Mammary epithelial cell (primary cell): ENCODE data around the gene MYLK.
A peak's percentile ranks its signal among the peaks of the same experiment; 100 is the strongest.

Source experiments
- EZH2 ChIP-seq: IDR thresholded peaks from 2 replicates; pipeline ENCODE4 v1.6.1; 2012; ENCODE audit warnings: low read length, inconsistent platforms, borderline replicate concordance
- TF ChIP-seq, protein P1 (sequence below), 2 donors: IDR thresholded peaks in 1 of 2; conservative IDR thresholded peaks in 1 of 2; 2 replicates each; pipeline ENCODE4 v1.5.1; 2011 to 2012; ENCODE audit warnings: inconsistent platforms in 2 of 2, low read length in 2 of 2, mild to moderate bottlenecking in 2 of 2, control low read depth in 1 of 2, low read depth in 1 of 2; ENCODE audit not compliant: insufficient read depth in 1 of 2; ENCODE audit errors: extremely low read depth in 1 of 2

DNA sequence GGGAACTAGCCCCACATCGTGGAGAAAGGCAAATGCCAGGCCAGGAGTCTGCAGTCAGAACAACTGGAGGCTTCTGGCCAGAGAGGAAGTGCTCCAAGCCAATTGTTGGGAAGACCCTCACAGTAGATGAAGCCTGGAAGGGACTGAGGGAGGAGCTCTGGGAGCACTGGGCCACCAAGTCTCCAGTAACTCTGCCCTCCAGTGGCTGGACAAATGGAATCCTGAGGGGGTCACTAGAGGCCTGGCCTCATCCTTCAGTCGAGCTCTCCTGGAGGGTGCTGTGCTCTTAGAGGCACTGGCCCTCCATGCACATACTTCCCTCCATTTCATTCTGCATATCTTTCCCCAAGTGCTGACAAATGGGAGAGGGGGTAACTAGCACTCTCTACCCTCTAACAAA, 103.0 kb downstream of the MYLK start:
- TF ChIP-seq, protein P1, sequence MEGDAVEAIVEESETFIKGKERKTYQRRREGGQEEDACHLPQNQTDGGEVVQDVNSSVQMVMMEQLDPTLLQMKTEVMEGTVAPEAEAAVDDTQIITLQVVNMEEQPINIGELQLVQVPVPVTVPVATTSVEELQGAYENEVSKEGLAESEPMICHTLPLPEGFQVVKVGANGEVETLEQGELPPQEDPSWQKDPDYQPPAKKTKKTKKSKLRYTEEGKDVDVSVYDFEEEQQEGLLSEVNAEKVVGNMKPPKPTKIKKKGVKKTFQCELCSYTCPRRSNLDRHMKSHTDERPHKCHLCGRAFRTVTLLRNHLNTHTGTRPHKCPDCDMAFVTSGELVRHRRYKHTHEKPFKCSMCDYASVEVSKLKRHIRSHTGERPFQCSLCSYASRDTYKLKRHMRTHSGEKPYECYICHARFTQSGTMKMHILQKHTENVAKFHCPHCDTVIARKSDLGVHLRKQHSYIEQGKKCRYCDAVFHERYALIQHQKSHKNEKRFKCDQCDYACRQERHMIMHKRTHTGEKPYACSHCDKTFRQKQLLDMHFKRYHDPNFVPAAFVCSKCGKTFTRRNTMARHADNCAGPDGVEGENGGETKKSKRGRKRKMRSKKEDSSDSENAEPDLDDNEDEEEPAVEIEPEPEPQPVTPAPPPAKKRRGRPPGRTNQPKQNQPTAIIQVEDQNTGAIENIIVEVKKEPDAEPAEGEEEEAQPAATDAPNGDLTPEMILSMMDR (conservative IDR thresholded peaks at IDR 0.05 in 1 of 2, IDR thresholded peaks at IDR 0.05 in 1 of 2; ENCODE audit: extremely low read depth in 1 of 2, insufficient read depth in 1 of 2, low read depth in 1 of 2, low read length in 2 of 2), result peak; percentile 7 to 12
- no peak for TF ChIP-seq EZH2
